ENCODE measurements around the gene CTNND2. TPM values are rescaled to one million over a fixed set of nuclear protein-coding genes. Genes with fewer than 3 reads are reported as not detected.

The CTNND2 gene
- total RNA-seq, 6 donors from 2014 or later: 1.1 to 12.4 (median 3.2) TPM

- no peak for TF ChIP-seq EP300 (IDR thresholded peaks at IDR 0.05)
- TF ChIP-seq POLR2AphosphoS5 (IDR thresholded peaks at IDR 0.05): no peak
- TF ChIP-seq CTCF (IDR thresholded peaks at IDR 0.05): no peak
- no peak for TF ChIP-seq POLR2A (IDR thresholded peaks at IDR 0.05)
- no peak overlapping the region for H3K27ac ChIP-seq
- no peak overlapping the region for H3K4me3 ChIP-seq
- H3K27me3 ChIP-seq: no peaks in the 10 kb centered on the region
- no peaks in the 10 kb centered on the region for H3K4me1 ChIP-seq
- H3K9me3 ChIP-seq: no peaks in the 10 kb centered on the region
- ATAC-seq (ENCODE audit: low FRiP score in 2 of 2) (no peak), DNase-seq (no peak)
- H3K36me3 ChIP-seq: no peaks in the 10 kb centered on the region
- WGBS, 2 donors: 86 to 95% methylated on average over 3 of the region's 3 CpGs
Measured at GRCh38 chr5:11157132-11157531, 747.1 kb downstream of the CTNND2 start.

- H3K27me3 ChIP-seq: no peaks in the 10 kb centered on the region
- no peaks in the 10 kb centered on the region for H3K4me1 ChIP-seq
- no peaks in the 10 kb centered on the region for H3K9me3 ChIP-seq
- no peak overlapping the region for H3K4me3 ChIP-seq
- 68 to 71% methylated on average over 12 of the region's 12 CpGs for WGBS, 2 donors
- TF ChIP-seq CTCF (IDR thresholded peaks at IDR 0.05) (no peak), POLR2AphosphoS5 (IDR thresholded peaks at IDR 0.05) (no peak), EP300 (IDR thresholded peaks at IDR 0.05) (no peak), POLR2A (IDR thresholded peaks at IDR 0.05) (no peak)
- H3K27ac ChIP-seq: no peak overlapping the region
- no peak for DNase-seq
- H3K36me3 ChIP-seq: no peaks in the 10 kb centered on the region
- ATAC-seq (ENCODE audit: low FRiP score in 2 of 2): no peak
Measured at GRCh38 chr5:11153670-11154382, 750.4 kb downstream of the CTNND2 start.

GRCh38 chr5:11152368-11152767, 751.9 kb downstream of the CTNND2 start:
- TF ChIP-seq EP300 (IDR thresholded peaks at IDR 0.05): no peak
- TF ChIP-seq POLR2AphosphoS5 (IDR thresholded peaks at IDR 0.05): no peak
- no peak for TF ChIP-seq POLR2A (IDR thresholded peaks at IDR 0.05)
- no peak for TF ChIP-seq CTCF (IDR thresholded peaks at IDR 0.05)
- WGBS, 2 donors: 87 to 91% methylated on average over 8 of the region's 8 CpGs
- ATAC-seq (ENCODE audit: low FRiP score in 2 of 2): no peak

GRCh38 chr5:11150976-11151375, 753.3 kb downstream of the CTNND2 start:
- WGBS, 2 donors: 69 to 73% methylated on average over 5 of the region's 5 CpGs
- no peak for TF ChIP-seq POLR2A (IDR thresholded peaks at IDR 0.05)
- no peak for TF ChIP-seq EP300 (IDR thresholded peaks at IDR 0.05)
- TF ChIP-seq POLR2AphosphoS5 (IDR thresholded peaks at IDR 0.05): no peak
- no peak for TF ChIP-seq CTCF (IDR thresholded peaks at IDR 0.05)
- Histone ChIP-seq H3K4me1 (no peaks in the 10 kb centered on the region), H3K4me3 (no peak overlapping the region), H3K9me3 (no peaks in the 10 kb centered on the region), H3K36me3 (no peaks in the 10 kb centered on the region), H3K27ac (no peak overlapping the region), H3K27me3 (no peaks in the 10 kb centered on the region)
- no peak for ATAC-seq (ENCODE audit: low FRiP score in 2 of 2)
- no peak for DNase-seq

More at GRCh38 chr5:11152368-11152767, 751.9 kb downstream of the CTNND2 start:
- Histone ChIP-seq H3K4me3 (no peak overlapping the region), H3K27me3 (no peaks in the 10 kb centered on the region), H3K9me3 (no peaks in the 10 kb centered on the region), H3K4me1 (no peaks in the 10 kb centered on the region), H3K36me3 (no peaks in the 10 kb centered on the region), H3K27ac (no peak overlapping the region)
- DNase-seq: no peak
